GM20000 (cell line): ENCODE results near the gene PI4K2B.
"Not testable (repeated sequence)": the region's sequence is repeated elsewhere in the genome, so short reads cannot be mapped to it uniquely, and the experiment has no call there.

Experiments used
- DNase-seq: peaks from one replicate; pipeline ENCODE4 v3.0.0; 2012; ENCODE audit warnings: low spot score
- CTCF ChIP-seq: IDR thresholded peaks from 2 replicates; pipeline ENCODE4 v1.5.1; 2012; ENCODE audit warnings: mild to moderate bottlenecking, control low read depth; ENCODE audit errors: extremely low read depth, missing control alignments

The PI4K2B gene

GRCh38 chr4:25310066-25310802 is 76.4 kb downstream of the PI4K2B start:
- no peak for TF ChIP-seq CTCF
- DNase-seq = peak; percentile 49

- DNase-seq = no peak
- TF ChIP-seq CTCF = no peak
These were observed 77.0 kb downstream of the PI4K2B start for GRCh38 chr4:25310803-25311166.

- TF ChIP-seq CTCF = peak; percentile 86
- peak; percentile 87 for DNase-seq
These were observed 78.8 kb downstream of the PI4K2B start, which contains the start of gene ZCCHC4 for GRCh38 chr4:25312496-25313200. TSS of gene ZCCHC4 (plus strand) at chr4:25312774. CDS start at chr4:25312810, 36 bp downstream.

GRCh38 chr4:25313201-25313895 is 79.5 kb downstream of the PI4K2B start:
- TF ChIP-seq CTCF = no peak
- DNase-seq = no peak

GRCh38 chr4:25320336-25320735 is 86.5 kb downstream of the PI4K2B start:
- no peak for DNase-seq
- no peak for TF ChIP-seq CTCF

- TF ChIP-seq CTCF = no peak
- DNase-seq = no peak
These were observed 86.9 kb downstream of the PI4K2B start for GRCh38 chr4:25320773-25321172.

- TF ChIP-seq CTCF = no peak
- no peak for DNase-seq
These were observed 87.9 kb downstream of the PI4K2B start for GRCh38 chr4:25321703-25322102.

GRCh38 chr4:25328463-25328862 is 94.6 kb downstream of the PI4K2B start:
- DNase-seq = not testable (repeated sequence)
